ENCODE results near the gene FAM107B. TPM values are rescaled to one million over a fixed set of nuclear protein-coding genes. Genes with fewer than 3 reads are reported as not detected.

FAM107B gene
- total and polyA plus RNA-seq, 2 of the 4 experiments (the other 2 are of a cell fraction) = 26.4 to 27.1 TPM

DNA sequence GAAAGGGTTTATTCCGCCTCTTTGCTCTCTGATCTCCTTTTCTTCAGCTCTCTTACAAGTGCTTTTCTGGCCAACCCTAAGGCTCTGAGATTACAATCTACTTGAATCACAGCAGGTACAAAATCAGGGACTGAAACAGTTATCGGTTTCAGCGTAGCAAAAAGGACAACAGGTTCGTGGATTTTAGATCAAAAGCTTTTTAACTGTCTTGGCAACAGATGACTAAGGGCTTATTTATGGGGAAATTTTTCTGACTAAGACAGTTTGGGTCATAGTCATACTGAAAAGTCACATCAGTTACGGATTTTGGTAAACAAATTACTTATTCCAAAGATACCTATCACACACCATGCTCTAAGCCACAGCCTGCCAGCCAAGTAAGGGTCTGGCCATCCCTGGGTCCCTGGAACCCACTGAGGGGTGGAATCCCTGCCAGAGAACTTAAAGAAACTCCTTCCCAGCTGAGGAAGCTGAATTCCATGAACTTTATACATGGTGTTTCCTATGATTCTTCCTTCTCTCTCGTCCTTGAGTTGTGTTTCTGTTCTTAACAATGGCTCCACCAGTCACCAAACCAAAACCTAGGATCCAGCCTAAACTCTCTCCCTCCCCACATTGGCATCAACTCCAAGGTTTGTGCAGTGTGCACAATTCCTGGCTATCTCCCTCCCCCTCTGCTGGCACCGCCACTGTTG lies 169.3 kb downstream of the FAM107B start (continued):
- TF ChIP-seq, protein P1, sequence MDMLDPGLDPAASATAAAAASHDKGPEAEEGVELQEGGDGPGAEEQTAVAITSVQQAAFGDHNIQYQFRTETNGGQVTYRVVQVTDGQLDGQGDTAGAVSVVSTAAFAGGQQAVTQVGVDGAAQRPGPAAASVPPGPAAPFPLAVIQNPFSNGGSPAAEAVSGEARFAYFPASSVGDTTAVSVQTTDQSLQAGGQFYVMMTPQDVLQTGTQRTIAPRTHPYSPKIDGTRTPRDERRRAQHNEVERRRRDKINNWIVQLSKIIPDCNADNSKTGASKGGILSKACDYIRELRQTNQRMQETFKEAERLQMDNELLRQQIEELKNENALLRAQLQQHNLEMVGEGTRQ (IDR thresholded peaks at IDR 0.05; ENCODE audit: low read depth, low read length) = no peak
- peak; percentile 59; the same call in 1 of the 2 replicates for TF ChIP-seq FOS (IDR thresholded peaks at IDR 0.05; ENCODE audit: low read depth, low read length)

Data from IMR-90 (cell line).